GM21515 (cell line): Measurements from ENCODE around the gene SORCS1.

ENCODE experiments used
- ATAC-seq: cut with Tn5 transposase; IDR thresholded peaks from one replicate; pipeline ENCODE4 v1.9.1; 2021; ENCODE audit not compliant: unreplicated experiment

The SORCS1 gene

GRCh38 chr10:106696239-106696638 is 468.3 kb downstream of the SORCS1 start:
- no peak for ATAC-seq

- no peak for ATAC-seq
Observed at GRCh38 chr10:106694696-106695095, 469.8 kb downstream of the SORCS1 start.

- ATAC-seq: no peak
Observed at GRCh38 chr10:106682175-106682574, 482.3 kb downstream of the SORCS1 start.

GRCh38 chr10:106680061-106680460 is 484.4 kb downstream of the SORCS1 start:
- no peak for ATAC-seq

- no peak for ATAC-seq
Observed at GRCh38 chr10:106679314-106679713, 485.2 kb downstream of the SORCS1 start.

GRCh38 chr10:106672517-106673175 is 491.9 kb downstream of the SORCS1 start:
- ATAC-seq: no peak

GRCh38 chr10:106661767-106662140 is 502.8 kb downstream of the SORCS1 start:
- no peak for ATAC-seq

GRCh38 chr10:106661133-106661766 is 503.3 kb downstream of the SORCS1 start:
- no peak for ATAC-seq

GRCh38 chr10:106660550-106660949 is 504.0 kb downstream of the SORCS1 start:
- no peak for ATAC-seq

GRCh38 chr10:106655636-106656035 is 508.9 kb downstream of the SORCS1 start:
- no peak for ATAC-seq

GRCh38 chr10:106655165-106655564 is 509.3 kb downstream of the SORCS1 start:
- ATAC-seq: no peak

- ATAC-seq: no peak
Observed at GRCh38 chr10:106652279-106652678, 512.2 kb downstream of the SORCS1 start.

- no peak for ATAC-seq
Observed at GRCh38 chr10:106648534-106649481, 515.7 kb downstream of the SORCS1 start.

GRCh38 chr10:106643473-106643872 is 521.0 kb downstream of the SORCS1 start:
- no peak for ATAC-seq

GRCh38 chr10:106637873-106638272 is 526.6 kb downstream of the SORCS1 start:
- no peak for ATAC-seq

GRCh38 chr10:106636766-106637491 is 527.6 kb downstream of the SORCS1 start:
- ATAC-seq: no peak

- no peak for ATAC-seq
Observed at GRCh38 chr10:106635947-106636346, 528.6 kb downstream of the SORCS1 start.

- ATAC-seq: no peak
Observed at GRCh38 chr10:106631016-106631702, 533.3 kb downstream of the SORCS1 start.

- ATAC-seq: no peak
Observed at GRCh38 chr10:106626371-106626770, 538.1 kb downstream of the SORCS1 start.

GRCh38 chr10:106625751-106626150 is 538.8 kb downstream of the SORCS1 start:
- no peak for ATAC-seq
